AG10803 (cell line): ENCODE results near the gene LIPC.

Source experiments
- DNase-seq: peaks from one replicate; pipeline ENCODE4 v3.0.0; 2010; ENCODE audit warnings: low read depth
- H3K4me3 ChIP-seq: 2 replicates; pipeline ENCODE4 v1.5.1; 2011; ENCODE audit warnings: mild to moderate bottlenecking, low read length, control low read depth
- TF ChIP-seq, protein P1 (sequence below): conservative IDR thresholded peaks from 2 replicates; pipeline ENCODE4 v1.5.1; 2011; ENCODE audit warnings: mild to moderate bottlenecking, low read length, control low read depth, inconsistent platforms

LIPC gene

DNA sequence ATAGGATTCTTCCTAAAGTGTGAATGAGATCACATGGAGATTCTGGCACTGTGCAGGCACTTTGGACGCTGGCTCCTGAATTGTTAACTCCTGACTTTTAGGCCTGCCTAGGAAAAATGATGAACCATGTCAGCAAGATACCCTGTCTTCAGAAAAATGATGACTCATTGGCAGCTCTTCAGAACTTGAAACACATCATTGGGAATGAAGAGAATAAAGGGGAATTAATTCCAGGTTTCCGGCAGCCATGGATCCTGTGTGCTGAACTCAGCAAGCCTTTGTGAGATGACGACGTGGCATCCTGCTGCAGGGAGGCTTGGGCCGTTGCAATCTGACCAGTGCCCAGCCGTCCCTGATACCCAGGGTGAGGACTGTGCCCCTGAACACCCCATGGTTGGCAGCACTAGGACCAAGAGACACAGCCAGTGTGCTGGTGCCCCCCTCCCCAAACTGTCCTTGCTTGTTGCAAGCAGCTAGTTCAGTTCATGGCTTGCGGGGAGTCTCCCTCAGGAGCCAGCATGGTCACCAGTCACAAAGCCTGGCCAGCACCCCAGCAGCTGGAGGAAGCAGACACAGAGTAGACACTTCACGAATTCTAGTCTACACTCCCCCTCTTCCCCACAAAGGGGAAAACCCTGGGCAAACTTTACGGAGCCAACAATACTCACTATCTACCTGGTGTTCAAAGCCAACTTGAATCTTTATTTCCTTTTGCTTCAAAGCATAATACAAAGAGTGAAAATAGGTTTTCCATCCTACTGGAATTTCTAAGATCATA lies 7.8 kb upstream of the LIPC start:
- TF ChIP-seq, protein P1, sequence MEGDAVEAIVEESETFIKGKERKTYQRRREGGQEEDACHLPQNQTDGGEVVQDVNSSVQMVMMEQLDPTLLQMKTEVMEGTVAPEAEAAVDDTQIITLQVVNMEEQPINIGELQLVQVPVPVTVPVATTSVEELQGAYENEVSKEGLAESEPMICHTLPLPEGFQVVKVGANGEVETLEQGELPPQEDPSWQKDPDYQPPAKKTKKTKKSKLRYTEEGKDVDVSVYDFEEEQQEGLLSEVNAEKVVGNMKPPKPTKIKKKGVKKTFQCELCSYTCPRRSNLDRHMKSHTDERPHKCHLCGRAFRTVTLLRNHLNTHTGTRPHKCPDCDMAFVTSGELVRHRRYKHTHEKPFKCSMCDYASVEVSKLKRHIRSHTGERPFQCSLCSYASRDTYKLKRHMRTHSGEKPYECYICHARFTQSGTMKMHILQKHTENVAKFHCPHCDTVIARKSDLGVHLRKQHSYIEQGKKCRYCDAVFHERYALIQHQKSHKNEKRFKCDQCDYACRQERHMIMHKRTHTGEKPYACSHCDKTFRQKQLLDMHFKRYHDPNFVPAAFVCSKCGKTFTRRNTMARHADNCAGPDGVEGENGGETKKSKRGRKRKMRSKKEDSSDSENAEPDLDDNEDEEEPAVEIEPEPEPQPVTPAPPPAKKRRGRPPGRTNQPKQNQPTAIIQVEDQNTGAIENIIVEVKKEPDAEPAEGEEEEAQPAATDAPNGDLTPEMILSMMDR: no peak
- H3K4me3 ChIP-seq: no peak overlapping the region
- DNase-seq: peak; percentile 83

DNA sequence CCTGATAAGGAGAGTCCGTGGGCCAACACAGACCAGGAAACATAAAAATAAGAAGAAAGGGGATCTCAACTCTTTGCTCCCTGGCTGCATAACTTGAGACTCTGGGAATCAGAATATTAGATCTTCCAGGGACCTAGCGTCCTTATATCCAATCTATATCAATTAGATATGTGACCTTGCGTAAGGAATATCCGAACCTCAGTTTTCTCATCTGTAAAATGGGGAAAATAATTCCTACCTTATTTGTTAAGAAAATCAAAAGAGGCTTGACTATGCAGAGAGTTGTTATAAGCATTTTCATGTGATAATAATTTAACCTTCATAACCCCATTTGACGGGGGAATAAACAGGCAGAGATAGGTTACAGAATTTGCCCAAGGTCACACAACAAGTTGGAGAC lies 7.1 kb upstream of the LIPC start:
- TF ChIP-seq, protein P1: no peak
- H3K4me3 ChIP-seq: no peak overlapping the region
- DNase-seq: no peak

DNA sequence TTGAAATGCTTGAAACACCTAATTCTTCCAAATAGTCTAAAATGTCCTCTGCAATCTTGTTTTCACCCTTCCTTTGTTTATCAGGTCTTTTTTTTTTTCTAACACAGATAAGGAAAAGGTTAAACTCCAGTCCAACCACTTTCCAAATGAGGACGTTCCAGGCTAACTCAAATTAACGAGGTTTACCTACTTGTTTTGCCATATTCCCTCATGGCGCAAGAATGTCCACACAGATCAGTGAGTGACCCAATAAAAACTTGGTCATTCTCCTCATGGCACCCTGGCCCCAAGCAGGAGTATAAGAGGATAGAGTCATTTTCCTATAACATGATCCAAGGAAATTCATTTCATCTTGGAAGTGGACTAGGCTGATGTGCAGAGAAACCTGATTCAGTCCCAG lies 6.6 kb upstream of the LIPC start:
- TF ChIP-seq, protein P1: no peak
- H3K4me3 ChIP-seq: no peak overlapping the region
- no peak for DNase-seq

DNA sequence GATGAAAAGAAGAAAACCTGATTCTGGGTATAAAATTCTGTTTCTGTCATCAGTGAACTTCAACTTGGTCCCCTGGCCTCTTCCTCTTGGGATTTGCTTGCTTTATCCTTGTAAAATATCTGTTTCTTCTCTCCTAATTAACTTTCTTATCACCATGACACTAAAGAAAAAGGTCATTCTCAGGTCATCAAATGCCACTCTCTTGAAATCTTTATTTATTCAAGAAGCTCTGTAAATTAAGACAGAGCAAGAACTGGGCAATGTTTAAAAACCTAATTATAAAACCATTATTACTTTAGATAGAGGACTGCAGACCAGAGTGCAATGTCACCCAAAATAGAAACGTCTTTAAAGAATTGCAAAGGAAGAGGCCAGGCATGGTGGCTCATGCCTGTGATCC lies 6.0 kb upstream of the LIPC start:
- TF ChIP-seq, protein P1: no peak
- no peak for DNase-seq
- no peak overlapping the region for H3K4me3 ChIP-seq

DNA sequence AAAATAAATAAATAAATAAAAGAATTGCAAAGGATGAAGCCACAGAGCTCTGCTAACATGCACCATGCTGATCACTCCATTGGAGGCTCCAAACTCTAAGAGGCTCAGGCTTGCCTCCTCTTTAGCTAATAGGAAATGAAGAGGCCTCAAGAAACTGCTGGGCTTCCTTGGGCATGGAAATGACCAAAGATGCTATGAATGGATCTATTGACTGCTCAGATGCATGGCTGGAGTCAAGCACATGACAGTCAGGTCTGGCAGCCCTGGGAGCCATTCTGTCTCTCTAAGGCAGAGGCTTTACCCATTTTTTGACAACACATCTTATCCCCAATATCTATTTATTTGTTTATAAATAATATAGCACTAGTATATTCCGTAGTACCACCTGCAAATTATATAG lies 5.3 kb upstream of the LIPC start:
- TF ChIP-seq, protein P1: no peak
- DNase-seq: no peak
- H3K4me3 ChIP-seq: no peak overlapping the region

- TF ChIP-seq, protein P1: no peak
Observed at GRCh38 chr15:58427987-58428386, 3.8 kb upstream of the LIPC start.

DNA sequence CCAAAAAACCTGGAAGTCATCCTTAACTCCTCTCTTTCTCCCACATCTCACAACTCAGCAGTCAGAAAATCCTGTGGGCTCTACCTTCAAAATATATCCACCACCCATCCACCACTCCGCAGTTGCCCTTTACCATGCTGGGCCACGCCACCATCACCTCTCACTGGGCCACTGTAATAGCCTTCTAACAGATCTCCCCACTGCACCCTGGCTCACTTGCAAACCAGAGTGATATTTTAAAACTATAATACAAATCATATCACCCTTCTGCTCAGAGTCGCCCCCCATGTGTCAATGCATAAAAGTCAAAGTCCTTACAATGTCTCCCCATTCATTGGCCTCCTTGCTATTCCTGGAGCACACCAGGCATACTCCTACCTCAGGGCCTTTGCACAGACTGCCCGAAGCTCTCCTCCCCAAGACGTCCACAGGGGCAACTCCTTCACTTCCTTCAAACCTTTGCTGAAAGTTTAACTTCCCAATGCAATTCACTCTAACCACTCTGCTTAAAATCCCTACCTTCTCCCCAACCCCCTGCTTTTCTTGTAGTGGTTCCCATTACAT lies 1.5 kb upstream of the LIPC start:
- no peak overlapping the region for H3K4me3 ChIP-seq
- TF ChIP-seq, protein P1: no peak
- no peak for DNase-seq

More at GRCh38 chr15:58427987-58428386, 3.8 kb upstream of the LIPC start:
- no peak overlapping the region for H3K4me3 ChIP-seq
- no peak for DNase-seq
